Stimulated activated CD8-positive, alpha-beta memory T cell treated with anti-CD3 and anti-CD28 coated beads, Interleukin-12 subunit alpha, Interleukin-12 subunit beta, amount 100 ng/mL, for 4 hours (primary cell): ENCODE measurements around the gene KIRREL1.

Experiments used
- DNase-seq: peaks from one replicate; pipeline ENCODE4 v3.0.0-alpha.2; 2020; ENCODE audit warnings: low read depth

Gene KIRREL1

GRCh38 chr1:158035976-158036583 is 42.6 kb downstream of the KIRREL1 start:
- DNase-seq, result no peak

- no peak for DNase-seq
Measured at GRCh38 chr1:158037008-158037865, 43.8 kb downstream of the KIRREL1 start.

- no peak for DNase-seq
Measured at GRCh38 chr1:158037866-158038359, 44.5 kb downstream of the KIRREL1 start.

GRCh38 chr1:158038793-158039192 is 45.3 kb downstream of the KIRREL1 start:
- no peak for DNase-seq

- no peak for DNase-seq
Measured at GRCh38 chr1:158039380-158039779, 45.9 kb downstream of the KIRREL1 start.

GRCh38 chr1:158040323-158040722 is 46.9 kb downstream of the KIRREL1 start:
- DNase-seq, result no peak

GRCh38 chr1:158043232-158043631 is 49.8 kb downstream of the KIRREL1 start:
- no peak for DNase-seq

- no peak for DNase-seq
Measured at GRCh38 chr1:158045639-158046038, 52.2 kb downstream of the KIRREL1 start.

- DNase-seq, result no peak
Measured at GRCh38 chr1:158046715-158047510, 53.5 kb downstream of the KIRREL1 start.

- DNase-seq, result no peak
Measured at GRCh38 chr1:158048371-158049067, 55.1 kb downstream of the KIRREL1 start.

GRCh38 chr1:158049853-158050252 is 56.4 kb downstream of the KIRREL1 start:
- no peak for DNase-seq

GRCh38 chr1:158053276-158053675 is 59.8 kb downstream of the KIRREL1 start:
- DNase-seq, result no peak

- no peak for DNase-seq
Measured at GRCh38 chr1:158054721-158055120, 61.3 kb downstream of the KIRREL1 start.

GRCh38 chr1:158055854-158056253 is 62.4 kb downstream of the KIRREL1 start:
- DNase-seq, result no peak

GRCh38 chr1:158056498-158056897 is 63.1 kb downstream of the KIRREL1 start:
- DNase-seq, result no peak

GRCh38 chr1:158058237-158058985 is 65.0 kb downstream of the KIRREL1 start:
- DNase-seq, result no peak

- DNase-seq, result no peak
Measured at GRCh38 chr1:158059984-158060383, 66.5 kb downstream of the KIRREL1 start.

GRCh38 chr1:158062174-158062573 is 68.7 kb downstream of the KIRREL1 start:
- DNase-seq, result no peak

GRCh38 chr1:158067662-158068061 is 74.2 kb downstream of the KIRREL1 start:
- no peak for DNase-seq

- no peak for DNase-seq
Measured at GRCh38 chr1:158068918-158069317, 75.5 kb downstream of the KIRREL1 start.

- DNase-seq, result no peak
Measured at GRCh38 chr1:158071138-158071537, 77.7 kb downstream of the KIRREL1 start.
